ENCODE measurements around the gene EHF. TPM values are rescaled to one million over a fixed set of nuclear protein-coding genes. Genes with fewer than 3 reads are reported as not detected.
"Not testable (repeated sequence)": the region's sequence is repeated elsewhere in the genome, so short reads cannot be mapped to it uniquely, and the experiment has no call there.

EHF gene
- total RNA-seq, 4 donors from 2014 or later: 0.09 to 0.85 TPM; not detected in 2

DNA sequence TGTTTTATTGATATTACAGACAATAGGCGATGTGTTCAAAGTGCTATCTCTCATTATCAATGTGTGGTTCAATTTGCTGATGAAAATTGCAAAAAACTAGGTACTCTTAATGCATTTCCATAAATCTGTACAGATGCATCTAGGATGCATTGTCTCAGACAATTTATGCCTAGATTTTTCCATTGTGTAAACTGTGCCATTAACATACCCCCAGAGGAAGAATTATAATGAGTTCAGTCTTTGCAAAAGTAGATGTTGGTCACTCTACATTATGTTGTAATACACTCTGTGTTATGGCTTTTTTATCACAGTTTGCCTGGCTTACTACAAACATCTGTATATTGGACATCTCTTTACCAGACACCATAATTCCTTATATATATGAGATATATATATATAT lies 62.5 kb downstream of the EHF start:
- Histone ChIP-seq H3K27ac (no peak overlapping the region), H3K27me3 (no peaks in the 10 kb centered on the region), H3K4me1 (no peaks in the 10 kb centered on the region), H3K36me3 (no peaks in the 10 kb centered on the region), H3K4me3 (no peak overlapping the region), H3K9me3 (no peaks in the 10 kb centered on the region)
- intact Hi-C loops (cut with DNase I; ENCODE audit: low total_unique reads): no loop called here
- TF ChIP-seq POLR2A (IDR thresholded peaks at IDR 0.05): no peak
- no peak for DNase-seq
- in situ Hi-C loops (cut with MboI; ENCODE audit: low sequenced_read_pairs in 4 of 4): no loop called here
- ATAC-seq: no peak

- no peaks in the 10 kb centered on the region for H3K27me3 ChIP-seq
- no peaks in the 10 kb centered on the region for H3K36me3 ChIP-seq
- DNase-seq: no peak
- H3K9me3 ChIP-seq: no peaks in the 10 kb centered on the region
- no peak for ATAC-seq
- no peak overlapping the region for H3K4me3 ChIP-seq
- intact Hi-C loops (cut with DNase I; ENCODE audit: low total_unique reads): no loop called here
- TF ChIP-seq, protein P1, sequence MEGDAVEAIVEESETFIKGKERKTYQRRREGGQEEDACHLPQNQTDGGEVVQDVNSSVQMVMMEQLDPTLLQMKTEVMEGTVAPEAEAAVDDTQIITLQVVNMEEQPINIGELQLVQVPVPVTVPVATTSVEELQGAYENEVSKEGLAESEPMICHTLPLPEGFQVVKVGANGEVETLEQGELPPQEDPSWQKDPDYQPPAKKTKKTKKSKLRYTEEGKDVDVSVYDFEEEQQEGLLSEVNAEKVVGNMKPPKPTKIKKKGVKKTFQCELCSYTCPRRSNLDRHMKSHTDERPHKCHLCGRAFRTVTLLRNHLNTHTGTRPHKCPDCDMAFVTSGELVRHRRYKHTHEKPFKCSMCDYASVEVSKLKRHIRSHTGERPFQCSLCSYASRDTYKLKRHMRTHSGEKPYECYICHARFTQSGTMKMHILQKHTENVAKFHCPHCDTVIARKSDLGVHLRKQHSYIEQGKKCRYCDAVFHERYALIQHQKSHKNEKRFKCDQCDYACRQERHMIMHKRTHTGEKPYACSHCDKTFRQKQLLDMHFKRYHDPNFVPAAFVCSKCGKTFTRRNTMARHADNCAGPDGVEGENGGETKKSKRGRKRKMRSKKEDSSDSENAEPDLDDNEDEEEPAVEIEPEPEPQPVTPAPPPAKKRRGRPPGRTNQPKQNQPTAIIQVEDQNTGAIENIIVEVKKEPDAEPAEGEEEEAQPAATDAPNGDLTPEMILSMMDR (IDR thresholded peaks at IDR 0.05 in 4 of 5, conservative IDR thresholded peaks at IDR 0.05 in 1 of 5): no peak
- no peak for TF ChIP-seq POLR2A (IDR thresholded peaks at IDR 0.05)
- no peaks in the 10 kb centered on the region for H3K4me1 ChIP-seq
- in situ Hi-C loops (cut with MboI; ENCODE audit: low sequenced_read_pairs in 4 of 4): no loop called here
- no peak overlapping the region for H3K27ac ChIP-seq
Observed at GRCh38 chr11:34685864-34686263, 65.0 kb downstream of the EHF start.

GRCh38 chr11:34692299-34692698 lies 71.4 kb downstream of the EHF start:
- H3K4me3 ChIP-seq; H3K27ac ChIP-seq; in situ Hi-C loops (cut with MboI; ENCODE audit: low sequenced_read_pairs in 4 of 4); H3K4me1 ChIP-seq; H3K27me3 ChIP-seq; H3K9me3 ChIP-seq; ATAC-seq; DNase-seq; intact Hi-C loops (cut with DNase I; ENCODE audit: low total_unique reads); H3K36me3 ChIP-seq: not testable (repeated sequence)

- TF ChIP-seq, protein P1 (IDR thresholded peaks at IDR 0.05 in 4 of 5, conservative IDR thresholded peaks at IDR 0.05 in 1 of 5): no peak
- no peak for TF ChIP-seq POLR2A (IDR thresholded peaks at IDR 0.05)
- in situ Hi-C loops (cut with MboI; ENCODE audit: low sequenced_read_pairs in 4 of 4): no loop called here
- ATAC-seq: no peak
Observed at GRCh38 chr11:34696862-34697261, 76.0 kb downstream of the EHF start.

GRCh38 chr11:34706709-34707461 lies 86.0 kb downstream of the EHF start:
- TF ChIP-seq, protein P1 (IDR thresholded peaks at IDR 0.05 in 4 of 5, conservative IDR thresholded peaks at IDR 0.05 in 1 of 5): no peak
- no peak for TF ChIP-seq POLR2A (IDR thresholded peaks at IDR 0.05)
- no peaks in the 10 kb centered on the region for H3K36me3 ChIP-seq
- H3K9me3 ChIP-seq: no peaks in the 10 kb centered on the region
- no peaks in the 10 kb centered on the region for H3K27me3 ChIP-seq
- in situ Hi-C loops (cut with MboI; ENCODE audit: low sequenced_read_pairs in 4 of 4): no loop called here
- H3K4me1 ChIP-seq: no peaks in the 10 kb centered on the region
- no peak overlapping the region for H3K4me3 ChIP-seq
- intact Hi-C loops (cut with DNase I; ENCODE audit: low total_unique reads): no loop called here
- ATAC-seq (no peak), DNase-seq (no peak)
- H3K27ac ChIP-seq: no peak overlapping the region

More at GRCh38 chr11:34696862-34697261, 76.0 kb downstream of the EHF start:
- H3K4me3 ChIP-seq: no peak overlapping the region
- H3K27ac ChIP-seq: no peak overlapping the region
- intact Hi-C loops (cut with DNase I; ENCODE audit: low total_unique reads): no loop called here
- no peaks in the 10 kb centered on the region for H3K36me3 ChIP-seq
- H3K9me3 ChIP-seq: no peaks in the 10 kb centered on the region
- no peaks in the 10 kb centered on the region for H3K4me1 ChIP-seq
- H3K27me3 ChIP-seq: no peaks in the 10 kb centered on the region
- DNase-seq: no peak

- no peak for ATAC-seq
Observed at GRCh38 chr11:34707462-34707840, 86.6 kb downstream of the EHF start.

More at GRCh38 chr11:34707462-34707840, 86.6 kb downstream of the EHF start:
- TF ChIP-seq, protein P1 (IDR thresholded peaks at IDR 0.05 in 4 of 5, conservative IDR thresholded peaks at IDR 0.05 in 1 of 5): no peak
- TF ChIP-seq POLR2A (IDR thresholded peaks at IDR 0.05): no peak
- H3K36me3 ChIP-seq: no peaks in the 10 kb centered on the region
- intact Hi-C loops (cut with DNase I; ENCODE audit: low total_unique reads): no loop called here
- no peaks in the 10 kb centered on the region for H3K4me1 ChIP-seq
- no peaks in the 10 kb centered on the region for H3K9me3 ChIP-seq
- in situ Hi-C loops (cut with MboI; ENCODE audit: low sequenced_read_pairs in 4 of 4): no loop called here
- no peak overlapping the region for H3K4me3 ChIP-seq
- H3K27ac ChIP-seq: no peak overlapping the region
- no peak for DNase-seq
- H3K27me3 ChIP-seq: no peaks in the 10 kb centered on the region
